Calu3 (cell line): ENCODE measurements around the gene PPP1R13B. TPM values are rescaled to one million over a fixed set of nuclear protein-coding genes. Genes with fewer than 3 reads are reported as not detected.

ENCODE experiments used
- BruUV-seq: library from RNA; stranded (reverse); fragments of 400-500 nt; replicated peaks from 2 replicates; lab custom pipeline; 2021; lab: Mats Ljungman, UMichigan
- CTCF ChIA-PET: fragments of 300-600 bp; sonication (Branson Sonifier 250); formaldehyde crosslinking; loops from one replicate; lab custom pipeline; 2022; ENCODE audit warnings: antibody characterized with exemption; lab: Charles Lee
- DNase-seq: peaks from one replicate; pipeline ENCODE4 v3.0.0; 2022
- H3K27ac Mint-ChIP-seq: one replicate; pipeline ENCODE4 v1.8.0; 2022; ENCODE audit warnings: mixed read lengths; ENCODE audit not compliant: unreplicated experiment
- H3K27me3 Mint-ChIP-seq: one replicate; pipeline ENCODE4 v1.8.0; 2022; ENCODE audit warnings: mixed read lengths; ENCODE audit not compliant: unreplicated experiment
- H3K36me3 Mint-ChIP-seq: one replicate; pipeline ENCODE4 v1.8.0; 2022; ENCODE audit warnings: mild to moderate bottlenecking, moderate library complexity, mixed read lengths; ENCODE audit not compliant: insufficient read depth, unreplicated experiment
- H3K4me1 Mint-ChIP-seq: one replicate; pipeline ENCODE4 v1.8.0; 2022; ENCODE audit warnings: mild to moderate bottlenecking, low read depth, mixed read lengths; ENCODE audit not compliant: unreplicated experiment
- H3K4me3 Mint-ChIP-seq: one replicate; pipeline ENCODE4 v1.8.0; 2022; ENCODE audit warnings: mild to moderate bottlenecking, low read depth, moderate library complexity, mixed read lengths; ENCODE audit not compliant: unreplicated experiment
- H3K9me3 Mint-ChIP-seq: one replicate; pipeline ENCODE4 v1.8.0; 2022; ENCODE audit warnings: low read depth, mixed read lengths; ENCODE audit not compliant: unreplicated experiment
- intact Hi-C: fragments of 100-400 bp; cut with micrococcal nuclease; formaldehyde crosslinking; loops from one replicate; pipeline ENCODE4 v1.10.0; 2022; ENCODE audit not compliant: unreplicated experiment
- total RNA-seq: library from RNA; stranded (reverse); gene quantifications from 2 replicates; pipeline ENCODE4 v1.2.3, GENCODE V29; 2022
- TF ChIP-seq, protein P1 (sequence below): fragments of 200-600 bp; IDR thresholded peaks from one replicate; pipeline ENCODE4 v1.8.0; 2022; ENCODE audit warnings: antibody characterized with exemption; ENCODE audit not compliant: unreplicated experiment

Gene PPP1R13B
- total RNA-seq, 1 experiment from 2014 or later, result 27.7 TPM

GRCh38 chr14:103770500-103770899, 76.9 kb downstream of the PPP1R13B start:
- Mint-ChIP-seq H3K36me3 (no peaks in the 10 kb centered on the region), H3K27ac (no peak overlapping the region), H3K4me1 (no peaks in the 10 kb centered on the region), H3K27me3 (no peaks in the 10 kb centered on the region), H3K9me3 (no peaks in the 10 kb centered on the region), H3K4me3 (no peak overlapping the region)
- TF ChIP-seq, protein P1, sequence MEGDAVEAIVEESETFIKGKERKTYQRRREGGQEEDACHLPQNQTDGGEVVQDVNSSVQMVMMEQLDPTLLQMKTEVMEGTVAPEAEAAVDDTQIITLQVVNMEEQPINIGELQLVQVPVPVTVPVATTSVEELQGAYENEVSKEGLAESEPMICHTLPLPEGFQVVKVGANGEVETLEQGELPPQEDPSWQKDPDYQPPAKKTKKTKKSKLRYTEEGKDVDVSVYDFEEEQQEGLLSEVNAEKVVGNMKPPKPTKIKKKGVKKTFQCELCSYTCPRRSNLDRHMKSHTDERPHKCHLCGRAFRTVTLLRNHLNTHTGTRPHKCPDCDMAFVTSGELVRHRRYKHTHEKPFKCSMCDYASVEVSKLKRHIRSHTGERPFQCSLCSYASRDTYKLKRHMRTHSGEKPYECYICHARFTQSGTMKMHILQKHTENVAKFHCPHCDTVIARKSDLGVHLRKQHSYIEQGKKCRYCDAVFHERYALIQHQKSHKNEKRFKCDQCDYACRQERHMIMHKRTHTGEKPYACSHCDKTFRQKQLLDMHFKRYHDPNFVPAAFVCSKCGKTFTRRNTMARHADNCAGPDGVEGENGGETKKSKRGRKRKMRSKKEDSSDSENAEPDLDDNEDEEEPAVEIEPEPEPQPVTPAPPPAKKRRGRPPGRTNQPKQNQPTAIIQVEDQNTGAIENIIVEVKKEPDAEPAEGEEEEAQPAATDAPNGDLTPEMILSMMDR, result no peak
- intact Hi-C loops, result no loop called here
- DNase-seq, result no peak
- BruUV-seq, result no TSS peak
- CTCF ChIA-PET, result interaction anchor here (0.7 kb wide), 1 partner anchor 176 kb away, joined by 5 read pairs; no protein-coding TSS in a partner anchor

GRCh38 chr14:103767336-103767894, 80.0 kb downstream of the PPP1R13B start:
- no peaks in the 10 kb centered on the region for H3K27me3 Mint-ChIP-seq
- CTCF ChIA-PET, result no interaction called here
- no peak for DNase-seq
- no peak overlapping the region for H3K27ac Mint-ChIP-seq
- H3K4me3 Mint-ChIP-seq, result no peak overlapping the region
- no peaks in the 10 kb centered on the region for H3K9me3 Mint-ChIP-seq
- no peaks in the 10 kb centered on the region for H3K36me3 Mint-ChIP-seq
- no peaks in the 10 kb centered on the region for H3K4me1 Mint-ChIP-seq
- no TSS peak for BruUV-seq
- intact Hi-C loops, result no loop called here
- TF ChIP-seq, protein P1, result no peak

DNA sequence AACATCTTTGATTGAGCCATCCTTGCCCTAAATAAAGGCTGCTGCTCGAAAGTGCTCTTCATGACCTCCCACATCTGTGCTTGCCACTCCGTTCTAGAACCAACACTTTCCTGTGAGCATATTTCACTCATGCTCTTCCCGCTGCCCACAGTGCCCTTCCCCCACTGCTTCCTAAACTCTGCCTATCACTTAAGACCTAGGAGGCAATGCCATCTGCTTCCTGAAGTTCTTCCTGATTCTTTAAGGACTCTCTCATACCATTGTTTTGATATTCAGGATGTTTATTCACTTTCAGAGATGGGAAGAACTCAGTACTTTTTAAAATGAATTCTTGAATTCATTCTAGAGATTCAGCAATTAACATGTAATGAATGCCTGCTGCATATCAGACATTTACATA, 81.8 kb downstream of the PPP1R13B start:
- no peak overlapping the region for H3K4me3 Mint-ChIP-seq

DNA sequence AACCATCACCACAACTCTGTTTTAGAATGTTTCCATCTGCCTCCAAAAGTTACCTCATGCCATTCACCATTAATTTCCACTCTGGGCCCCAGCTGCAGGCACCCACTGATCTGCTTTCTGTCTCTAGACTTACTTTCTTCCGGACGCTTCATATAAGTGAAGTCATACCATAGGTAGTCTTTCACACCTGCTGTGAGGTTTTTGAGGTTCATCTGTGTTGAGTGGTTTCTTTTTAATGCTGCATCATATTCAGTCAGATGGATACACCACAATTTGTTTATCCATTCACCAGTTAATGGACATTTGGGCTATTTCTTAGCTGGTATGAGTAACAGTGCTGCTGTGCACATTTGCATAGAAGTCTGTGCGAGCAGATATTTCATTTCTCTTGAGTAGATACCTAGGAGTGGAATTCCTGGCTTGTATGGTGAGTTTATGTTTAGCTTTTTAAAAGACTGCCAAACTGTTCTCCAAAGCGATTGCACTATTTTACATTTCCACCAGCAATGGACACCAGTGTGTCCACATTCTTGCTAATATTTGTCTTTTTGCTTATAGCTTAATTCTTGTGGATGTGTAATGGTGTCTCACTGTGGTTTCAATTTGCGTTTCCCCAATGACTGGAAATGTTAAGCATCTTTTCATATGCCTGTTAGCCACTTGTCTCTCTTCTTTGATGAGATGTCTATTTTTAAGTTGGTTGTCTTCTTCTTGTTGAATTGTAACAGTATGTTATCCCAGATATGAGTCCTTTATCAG, 83.5 kb downstream of the PPP1R13B start:
- intact Hi-C loops, result no loop called here
- no TSS peak for BruUV-seq
- Mint-ChIP-seq H3K27me3 (no peaks in the 10 kb centered on the region), H3K36me3 (no peaks in the 10 kb centered on the region), H3K4me3 (no peak overlapping the region), H3K4me1 (no peaks in the 10 kb centered on the region), H3K9me3 (no peaks in the 10 kb centered on the region), H3K27ac (no peak overlapping the region)
- no peak for DNase-seq
- CTCF ChIA-PET, result no interaction called here
- TF ChIP-seq, protein P1, result no peak

More for the DNA sequence above, 81.8 kb downstream of the PPP1R13B start:
- no TSS peak for BruUV-seq
- DNase-seq, result no peak
- Mint-ChIP-seq H3K9me3 (no peaks in the 10 kb centered on the region), H3K36me3 (no peaks in the 10 kb centered on the region), H3K27me3 (no peaks in the 10 kb centered on the region), H3K27ac (peak overlapping the region; percentile 7), H3K4me1 (no peaks in the 10 kb centered on the region)
- CTCF ChIA-PET, result no interaction called here
- TF ChIP-seq, protein P1, result no peak
- intact Hi-C loops, result no loop called here
